GM19324 (cell line): Measurements from ENCODE around the gene DACH1.

Source experiments
- ATAC-seq: cut with Tn5 transposase; IDR thresholded peaks from one replicate; pipeline ENCODE4 v1.9.1; 2021; ENCODE audit warnings: mild to moderate bottlenecking, moderate library complexity; ENCODE audit not compliant: unreplicated experiment, low FRiP score

Gene DACH1

DNA sequence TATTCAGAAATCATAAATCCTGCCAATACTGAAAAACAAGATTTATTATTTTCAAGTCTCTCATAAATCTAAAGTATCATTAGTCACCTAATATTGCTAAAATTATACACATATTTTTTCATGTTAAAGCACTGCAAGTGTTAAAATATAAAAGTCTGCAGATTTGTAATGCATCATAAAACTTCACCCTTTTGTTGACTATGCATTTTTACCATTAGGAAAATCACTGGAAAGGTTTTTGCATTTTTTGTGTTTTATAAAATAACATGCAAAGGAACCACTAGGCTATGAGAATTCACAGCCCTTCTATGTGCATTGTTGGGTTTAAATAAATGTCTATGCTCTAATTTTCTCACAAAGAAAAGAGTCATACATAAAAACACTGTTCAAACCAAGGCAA is 407.3 kb downstream of the DACH1 start:
- ATAC-seq = no peak

DNA sequence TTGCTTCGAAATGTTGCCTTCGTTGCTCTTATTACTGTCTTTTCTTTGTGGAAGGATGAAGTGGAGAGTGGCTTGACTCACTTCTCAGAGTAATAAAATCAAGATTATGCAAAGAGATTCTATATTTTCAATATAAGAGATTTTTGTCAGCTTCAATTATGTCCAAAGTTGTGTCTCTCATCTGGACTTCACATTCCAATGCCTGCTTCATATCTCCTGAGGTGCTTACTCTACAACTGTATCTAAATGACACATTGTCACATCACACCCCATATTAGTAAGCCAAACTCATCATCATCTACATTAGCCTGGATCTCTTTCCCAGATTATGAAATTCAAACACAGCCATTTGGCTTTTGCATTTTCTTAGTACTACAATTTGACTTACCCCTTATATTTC is 409.4 kb downstream of the DACH1 start:
- no peak for ATAC-seq

DNA sequence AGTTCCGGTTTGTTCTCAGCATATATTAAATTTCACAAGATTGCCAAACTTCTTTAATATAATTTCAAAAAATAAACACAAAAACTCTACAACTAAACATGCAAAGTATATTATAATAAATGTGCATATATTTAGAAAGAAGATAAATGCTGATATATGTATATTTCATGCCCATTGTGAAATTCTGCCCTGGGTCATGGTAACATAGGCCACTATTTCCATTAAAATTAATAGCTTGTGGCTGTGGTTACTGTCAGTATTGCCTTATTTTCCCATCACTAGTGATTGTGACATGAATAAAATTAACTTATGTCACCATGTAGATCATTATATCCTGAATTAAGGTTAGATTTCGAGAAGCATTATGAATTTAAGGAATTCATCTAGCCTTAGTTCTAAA is 410.9 kb downstream of the DACH1 start:
- no peak for ATAC-seq

DNA sequence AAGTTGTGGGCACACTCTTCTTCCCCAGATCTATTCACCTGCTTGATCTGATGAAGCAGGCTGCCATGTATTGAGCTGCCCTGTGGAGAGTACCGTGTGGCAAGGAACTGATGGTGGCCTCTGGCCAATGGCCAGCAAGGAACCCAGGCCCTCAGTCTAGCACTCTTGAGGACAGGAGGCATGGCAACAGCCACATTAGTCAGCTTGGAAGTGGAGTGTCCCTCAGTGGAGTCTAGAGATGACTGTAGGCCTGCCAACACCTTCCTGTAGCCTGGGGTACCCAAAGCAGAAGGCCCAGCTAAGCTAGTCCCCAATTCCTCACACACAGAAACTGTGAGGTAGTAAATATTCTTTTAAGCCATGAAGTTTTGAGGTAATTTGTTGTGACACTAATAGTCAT is 412.5 kb downstream of the DACH1 start:
- ATAC-seq = no peak

DNA sequence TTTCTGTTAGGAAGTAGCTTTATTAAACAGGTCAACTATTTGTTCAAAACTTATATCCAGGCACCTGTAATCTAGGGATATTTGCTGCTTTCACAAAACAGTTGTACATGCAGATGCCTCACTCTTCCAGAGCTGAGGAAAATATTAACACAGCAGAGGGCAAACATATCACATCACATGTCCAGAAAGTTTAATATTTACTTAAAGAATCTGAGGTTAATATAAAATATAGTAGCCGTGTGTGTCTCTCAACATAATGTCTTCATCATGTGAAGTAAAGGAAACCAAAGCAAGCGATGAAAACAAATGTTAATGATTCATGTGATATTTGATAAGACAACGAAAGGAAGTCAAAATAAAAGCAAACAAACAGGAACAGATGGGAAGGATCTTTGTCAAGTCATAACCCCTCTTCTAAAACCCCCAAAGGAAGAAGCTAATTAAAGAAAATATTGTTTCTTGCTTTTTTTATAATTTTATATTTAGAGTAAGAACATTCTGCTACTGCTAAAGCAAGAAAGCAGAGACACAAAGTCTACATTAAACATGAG is 418.8 kb downstream of the DACH1 start:
- ATAC-seq = no peak

DNA sequence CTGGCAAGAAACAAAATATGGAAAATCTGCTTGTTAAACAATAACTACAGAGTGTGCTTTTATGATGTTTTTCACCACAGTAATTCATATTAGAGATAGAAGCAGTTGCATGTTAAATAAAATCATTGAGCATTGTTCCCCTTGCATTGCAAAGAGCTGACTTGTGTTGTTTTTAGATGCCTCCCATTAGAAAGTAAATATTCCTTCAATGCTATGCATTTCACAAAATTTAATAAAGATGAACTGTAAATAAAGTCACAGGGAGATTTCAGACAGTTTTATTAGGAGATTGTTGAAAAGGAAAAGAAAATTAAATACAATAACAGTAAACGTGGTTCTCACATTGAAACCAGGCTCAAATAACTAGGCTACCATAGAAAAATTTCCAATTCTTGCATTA is 429.3 kb downstream of the DACH1 start:
- ATAC-seq = no peak

DNA sequence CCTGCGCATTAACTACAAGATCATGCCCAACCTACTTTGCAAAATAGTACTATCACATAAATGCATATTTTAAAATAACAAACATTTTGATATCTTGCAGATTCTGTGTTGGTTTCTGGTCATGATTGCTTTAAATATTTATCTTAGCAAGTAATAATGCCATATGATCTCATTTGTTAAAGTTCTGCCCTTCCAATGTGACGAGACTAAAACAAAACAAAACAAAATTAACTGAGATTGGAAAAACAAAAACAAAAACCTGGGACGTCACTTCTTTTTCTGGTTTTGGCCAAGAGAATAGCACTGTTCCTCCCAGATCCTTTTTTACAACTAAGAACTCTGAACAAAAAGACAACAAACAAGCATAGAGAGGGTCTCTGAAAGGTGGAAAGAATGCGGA is 436.3 kb downstream of the DACH1 start:
- ATAC-seq = no peak

DNA sequence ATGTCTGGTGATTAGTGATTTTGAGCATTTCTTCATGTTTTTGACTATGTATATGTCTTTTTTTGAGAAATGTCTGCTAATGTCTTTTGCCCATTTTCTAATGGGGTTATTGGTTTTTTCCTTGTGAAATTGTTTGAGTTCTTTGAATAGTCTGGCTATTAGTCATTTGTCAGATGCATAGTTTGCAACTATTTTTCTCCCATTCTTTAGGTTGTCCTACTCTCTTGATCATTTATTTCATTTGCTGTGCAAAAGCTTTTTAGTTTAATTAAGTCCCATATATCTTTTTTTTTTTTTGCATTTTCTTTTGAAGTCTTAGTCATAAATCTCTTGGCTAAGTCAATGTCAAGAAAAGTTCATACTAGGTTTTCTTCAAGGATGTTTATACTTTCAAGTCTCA is 449.8 kb downstream of the DACH1 start:
- ATAC-seq = no peak

DNA sequence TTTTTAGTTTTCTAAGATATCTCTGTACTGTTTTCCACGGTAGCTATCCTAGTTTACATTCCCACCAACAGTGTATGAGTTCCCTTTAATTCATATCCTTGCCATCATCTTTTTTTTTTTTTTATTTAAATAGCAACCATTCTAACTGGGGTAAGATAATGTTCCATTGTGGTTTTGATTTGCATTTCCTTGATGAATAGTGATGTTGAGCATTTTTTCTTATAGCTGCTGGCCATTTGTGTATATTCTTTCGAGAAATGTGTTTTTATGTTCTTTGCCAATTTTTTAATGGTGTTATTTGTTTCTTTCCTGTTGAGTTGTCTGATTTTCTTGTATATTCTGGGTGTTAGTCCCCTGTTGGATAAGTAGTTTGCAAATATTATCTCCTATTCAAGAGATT is 454.8 kb downstream of the DACH1 start:
- ATAC-seq = no peak

DNA sequence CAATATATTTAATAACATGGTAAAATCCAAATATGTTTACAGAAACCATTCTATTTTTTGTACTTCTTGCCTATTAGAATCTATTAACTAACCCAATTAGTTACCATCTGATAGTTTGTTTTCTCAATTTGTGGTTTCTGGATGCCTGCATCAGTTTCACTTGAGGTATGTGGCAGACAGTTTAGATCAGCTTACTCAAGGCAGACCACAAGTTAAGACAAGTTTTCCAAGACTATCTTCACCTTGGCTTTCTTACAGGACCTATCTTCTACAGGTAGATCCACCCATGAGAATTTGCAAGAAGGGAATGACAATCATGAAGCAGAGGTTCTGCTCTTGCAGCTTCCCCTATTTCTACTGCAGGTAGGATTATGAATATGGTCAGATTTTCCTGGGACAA is 458.6 kb downstream of the DACH1 start:
- ATAC-seq = no peak

DNA sequence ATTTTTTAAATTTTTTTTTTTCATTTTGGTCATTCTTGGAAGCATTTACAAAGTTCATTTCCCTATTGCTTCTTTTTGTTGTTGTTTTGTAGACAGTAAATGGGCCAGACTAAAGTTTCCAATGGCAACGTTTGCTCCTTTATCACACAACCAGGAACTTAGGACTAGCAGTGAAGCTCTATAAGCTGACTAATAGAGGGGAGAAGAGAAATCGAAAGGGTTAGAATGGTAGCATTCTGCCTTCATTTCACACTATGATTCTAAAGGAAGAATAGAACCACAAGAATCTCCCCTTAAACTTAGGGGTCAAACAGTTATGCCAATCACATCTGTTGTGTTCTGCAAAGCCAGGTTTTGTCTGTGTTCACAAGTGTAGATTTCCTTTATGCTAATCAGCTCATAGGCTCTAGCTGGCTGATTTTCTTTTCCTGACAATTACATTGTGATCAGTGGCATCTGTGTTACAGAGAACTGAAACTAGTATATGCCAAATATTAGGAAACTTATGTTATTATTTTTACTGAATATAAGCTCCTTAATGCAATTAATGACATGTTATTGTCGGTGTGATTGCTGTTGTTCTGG is 467.3 kb downstream of the DACH1 start:
- no peak for ATAC-seq

DNA sequence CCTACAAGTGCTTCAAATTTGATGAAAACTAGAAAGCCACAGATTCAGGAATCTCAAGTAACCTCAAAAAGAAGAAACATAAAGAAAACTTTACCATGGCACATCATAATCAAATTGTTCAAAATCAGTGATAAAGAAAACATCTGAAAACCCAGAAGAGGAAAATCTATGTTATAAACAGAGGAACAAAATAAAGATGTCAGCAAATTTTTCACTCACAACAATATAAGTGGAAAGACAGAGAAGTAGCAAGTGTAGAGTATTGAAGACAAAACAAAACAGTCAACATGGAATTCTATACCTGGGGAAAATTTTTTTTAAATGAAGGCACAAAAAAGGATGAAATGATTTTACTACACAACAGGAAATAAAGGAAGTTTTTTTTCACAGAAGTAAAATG is 470.9 kb downstream of the DACH1 start:
- no peak for ATAC-seq

DNA sequence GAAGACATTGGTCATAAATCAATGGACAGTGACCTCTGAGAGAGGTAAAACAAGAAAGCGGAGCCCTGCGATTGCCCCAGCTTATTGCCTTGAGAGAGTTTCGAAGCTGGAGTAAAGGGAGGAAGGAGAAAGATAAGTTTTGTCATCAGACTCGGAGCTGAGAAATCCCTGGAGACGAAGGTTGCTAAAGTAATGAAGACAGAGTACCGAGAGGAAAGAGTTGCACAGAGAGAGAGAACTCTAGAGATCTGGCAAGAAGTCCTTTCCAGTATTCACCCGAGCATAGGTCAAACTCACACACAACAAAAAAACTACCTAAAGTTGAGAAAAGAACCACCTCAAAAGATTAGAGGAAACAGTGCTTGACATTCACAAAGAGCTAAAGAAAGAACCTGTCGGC is 472.0 kb downstream of the DACH1 start:
- ATAC-seq = no peak

DNA sequence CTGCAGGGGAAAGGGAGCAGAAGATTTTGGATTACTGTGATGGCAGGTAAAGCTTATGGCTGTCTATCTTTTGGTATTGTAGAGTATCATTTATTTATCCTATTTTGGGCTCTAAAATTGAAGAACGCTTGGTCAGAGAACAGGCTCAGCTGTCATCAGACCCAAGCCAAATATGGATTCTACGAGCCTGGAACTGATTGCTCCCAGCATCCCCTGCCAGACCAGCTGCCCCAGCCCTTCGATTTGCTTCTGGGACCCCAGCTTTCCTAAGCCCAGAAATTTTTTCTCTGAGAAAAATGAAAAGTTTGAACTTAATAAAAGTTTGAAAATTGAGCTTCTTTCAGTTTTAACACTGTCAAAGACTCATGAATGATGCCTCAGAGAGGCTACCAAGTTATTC is 472.8 kb downstream of the DACH1 start:
- no peak for ATAC-seq
